Breast epithelium (tissue), 3 donors: ENCODE measurements around the gene GRIA3.

ENCODE experiments used
- CTCF ChIP-seq, 3 donors: fragments of 450-650 bp; IDR thresholded peaks; one replicate each; pipeline ENCODE4 v1.5.1; 2016 to 2017; ENCODE audit warnings: antibody characterized with exemption in 3 of 3, mild to moderate bottlenecking in 3 of 3, moderate library complexity in 3 of 3
- POLR2AphosphoS5 ChIP-seq, 3 donors: sonication (generic); formaldehyde crosslinking; IDR thresholded peaks; one replicate each; pipeline ENCODE4 v1.6.1; 2017; ENCODE audit warnings: antibody characterized with exemption in 3 of 3

- no peak for TF ChIP-seq CTCF (IDR thresholded peaks at IDR 0.05)
- TF ChIP-seq POLR2AphosphoS5 (IDR thresholded peaks at IDR 0.05) = no peak
Observed at GRCh38 chrX:123184866-123185276, 793 bp downstream of the GRIA3 start.
